IPS-NIHi7 (cell line): ENCODE measurements around the gene ZNF580.

ENCODE experiments used
- DNase-seq: peaks from one replicate; pipeline ENCODE4 v3.0.0; 2012; ENCODE audit warnings: mixed read lengths; ENCODE audit errors: extremely low spot score

ZNF580 gene, protein sequence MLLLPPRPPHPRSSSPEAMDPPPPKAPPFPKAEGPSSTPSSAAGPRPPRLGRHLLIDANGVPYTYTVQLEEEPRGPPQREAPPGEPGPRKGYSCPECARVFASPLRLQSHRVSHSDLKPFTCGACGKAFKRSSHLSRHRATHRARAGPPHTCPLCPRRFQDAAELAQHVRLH

DNA sequence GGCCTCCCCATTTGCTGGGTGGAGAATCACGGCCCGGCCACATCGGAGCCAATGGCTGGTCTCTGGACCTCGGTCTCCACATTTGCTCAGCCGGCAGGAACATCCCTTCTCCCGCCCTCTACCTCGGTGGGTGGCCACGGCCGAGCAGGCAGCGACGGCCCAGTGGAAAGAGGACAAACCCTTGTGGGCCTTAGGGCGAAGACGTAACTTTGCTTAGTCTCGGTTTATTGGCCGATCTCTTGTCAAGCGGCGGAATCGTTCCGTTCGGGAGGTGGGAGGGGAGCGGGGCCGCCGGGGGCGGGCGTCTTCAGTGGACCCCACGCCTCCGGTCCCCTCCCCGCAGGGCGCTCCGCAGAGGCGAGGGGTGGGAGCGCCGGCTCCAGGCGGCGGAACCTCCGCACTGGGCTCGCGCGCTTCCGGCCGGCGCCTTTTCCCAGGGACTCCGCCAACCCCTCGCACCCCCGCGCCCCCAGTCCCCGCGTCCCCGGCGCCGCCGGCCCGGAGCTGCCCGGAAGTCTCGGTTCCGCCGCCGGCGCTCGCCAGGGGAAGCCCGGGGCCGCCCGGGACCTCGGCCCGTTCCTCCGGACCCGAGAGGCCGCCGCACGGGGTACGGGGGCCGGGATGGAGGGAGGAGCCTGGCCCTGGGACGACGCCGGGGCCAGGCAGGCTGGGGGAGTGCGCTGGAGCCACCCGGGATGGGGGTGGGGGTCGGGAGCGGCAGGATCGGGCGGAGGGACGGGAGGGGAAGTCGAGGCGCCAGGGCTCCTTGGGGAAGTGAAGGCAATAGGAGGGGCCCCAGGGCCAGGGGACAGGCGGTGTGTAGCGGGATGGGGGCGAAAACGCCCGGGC, at the start of gene ZNF580:
ZNF580 (plus strand) TSS at position 426 of the 849 bp plus-strand sequence. CDS start 1,507 bp downstream, outside the sequence.
- peak; percentile 71 for DNase-seq

DNA sequence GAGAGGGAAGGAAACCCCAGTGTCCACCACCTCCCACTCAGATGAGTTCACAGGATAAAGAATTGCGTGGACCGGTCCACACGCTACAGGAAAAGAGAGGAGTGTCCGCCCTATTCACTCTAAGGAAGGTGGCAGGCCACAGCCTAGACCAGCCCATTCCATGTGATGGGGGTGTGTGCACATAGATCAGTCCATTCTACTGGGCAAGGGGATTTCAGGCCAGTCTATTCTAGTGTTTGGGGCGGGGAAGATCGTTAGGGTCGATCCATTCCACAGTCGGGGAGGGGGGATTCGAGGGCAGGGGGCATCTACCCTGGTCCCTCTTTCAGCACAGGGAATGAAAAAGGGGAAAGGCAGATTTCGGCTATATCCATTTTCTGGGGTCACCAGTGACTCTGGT, 49.2 kb upstream of the ZNF580 start:
- DNase-seq, result peak; percentile 20

DNA sequence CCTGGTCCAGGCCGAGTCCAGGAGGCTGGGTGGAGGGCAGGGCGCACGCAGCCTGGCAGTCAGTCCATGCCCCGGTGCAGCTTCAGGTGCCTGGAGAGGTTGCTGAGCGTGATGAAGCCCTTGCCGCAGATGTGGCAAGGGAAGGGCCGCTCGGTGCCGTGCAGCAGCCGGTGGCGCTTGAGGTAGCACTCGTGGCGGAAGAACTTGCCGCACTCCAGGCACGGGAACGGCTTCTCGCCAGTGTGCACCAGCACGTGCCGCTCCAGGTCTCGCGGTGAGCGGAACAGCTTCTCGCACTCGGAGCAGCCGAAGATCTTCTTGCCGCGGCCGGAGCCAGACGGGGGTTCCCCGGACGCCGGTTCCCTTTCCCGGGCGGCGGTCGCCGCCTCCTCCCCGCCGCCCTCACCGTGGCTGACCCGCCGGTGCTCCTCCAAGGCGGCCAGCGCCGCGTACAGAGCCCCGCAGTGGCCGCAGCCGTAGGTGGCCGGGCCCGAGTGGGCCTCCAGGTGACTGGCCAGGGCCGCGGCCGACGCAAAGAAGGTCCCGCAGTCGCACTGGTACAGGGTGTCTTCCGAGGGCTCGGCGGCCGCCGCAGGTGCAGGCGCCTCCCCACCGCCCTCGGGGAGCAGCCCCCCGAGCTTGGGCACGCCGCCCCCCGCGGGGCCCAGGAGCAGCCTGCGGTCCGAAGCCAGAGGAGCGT, 48.3 kb upstream of the ZNF580 start:
- no peak for DNase-seq

DNA sequence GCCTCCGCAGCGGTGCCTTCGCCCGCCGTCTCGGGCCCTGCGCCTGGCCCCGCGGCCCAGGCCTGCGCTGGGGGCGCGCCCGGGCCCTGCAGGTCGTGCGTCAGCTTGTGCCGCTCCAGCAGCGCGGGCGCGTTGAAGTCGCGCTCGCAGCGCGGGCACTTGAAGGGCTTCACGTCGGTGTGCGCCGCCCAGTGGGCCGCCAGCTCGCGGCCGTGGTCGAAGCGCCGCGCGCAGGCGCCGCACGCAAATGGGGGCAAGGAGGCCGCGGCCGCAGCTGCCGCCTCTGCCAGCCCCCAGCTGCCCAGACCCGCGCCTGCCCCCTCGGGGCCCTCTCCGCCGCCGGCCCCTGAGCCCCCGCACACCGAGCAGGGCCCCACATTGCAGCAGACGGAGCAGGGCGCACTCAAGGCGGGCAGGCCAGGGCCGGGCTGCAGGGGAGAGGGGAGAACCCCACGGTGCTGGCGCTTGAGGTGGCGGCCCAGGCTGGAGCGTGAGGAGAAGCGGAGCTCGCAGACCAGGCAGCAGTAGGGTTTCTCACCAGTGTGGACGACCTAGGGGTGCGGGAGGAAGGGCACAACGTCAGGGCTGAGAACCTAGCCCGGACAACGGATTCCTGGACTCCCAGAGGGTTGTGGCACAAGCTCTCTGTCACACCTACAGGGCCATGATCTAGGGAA, 47.6 kb upstream of the ZNF580 start:
- no peak for DNase-seq

DNA sequence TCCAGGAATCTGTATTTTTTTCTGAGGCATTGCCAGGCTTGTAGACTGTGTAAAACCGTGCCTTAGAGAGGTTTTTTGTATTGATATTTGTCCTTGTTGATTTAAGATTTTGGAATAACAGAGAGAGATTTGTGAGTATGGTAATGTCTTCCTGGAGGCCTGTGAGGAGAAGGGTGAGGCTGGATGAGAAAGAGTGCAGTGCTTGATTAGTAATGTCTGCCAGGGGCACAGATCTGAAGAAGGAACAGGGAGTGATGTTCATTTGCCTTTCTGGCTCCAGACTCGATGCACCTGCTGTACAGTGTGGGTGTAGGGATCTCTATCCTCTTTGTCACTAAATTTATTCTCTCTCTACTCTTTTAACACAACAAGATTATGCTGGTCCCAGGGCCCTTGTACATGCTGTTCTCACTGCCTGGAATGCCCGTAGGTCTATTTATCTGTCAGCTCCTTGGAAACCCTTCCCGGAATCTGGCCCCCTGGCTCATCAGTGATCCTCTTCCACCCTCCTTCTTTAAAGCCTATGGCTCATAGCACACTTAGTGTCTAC, 45.7 kb upstream of the ZNF580 start:
- DNase-seq, result no peak

DNA sequence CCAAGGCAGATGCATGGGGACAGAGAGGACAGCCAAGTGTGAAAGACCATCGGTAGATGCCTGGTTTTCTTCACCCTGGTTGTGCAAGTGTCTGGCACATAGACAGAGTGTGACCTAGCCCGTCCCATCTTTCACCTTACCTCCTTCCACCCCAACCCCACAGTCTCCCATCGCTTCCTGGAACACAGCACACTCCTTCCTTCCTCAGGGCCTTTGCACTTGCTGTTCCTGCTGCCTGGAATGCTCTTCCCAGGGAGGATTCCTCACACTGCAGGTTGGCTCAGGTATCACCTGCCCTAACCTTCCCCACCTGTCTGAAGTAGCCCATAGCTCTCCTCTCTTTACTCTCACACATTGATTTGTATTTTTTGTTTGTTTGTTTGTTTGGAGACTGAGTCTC, 44.5 kb upstream of the ZNF580 start:
- no peak for DNase-seq

DNA sequence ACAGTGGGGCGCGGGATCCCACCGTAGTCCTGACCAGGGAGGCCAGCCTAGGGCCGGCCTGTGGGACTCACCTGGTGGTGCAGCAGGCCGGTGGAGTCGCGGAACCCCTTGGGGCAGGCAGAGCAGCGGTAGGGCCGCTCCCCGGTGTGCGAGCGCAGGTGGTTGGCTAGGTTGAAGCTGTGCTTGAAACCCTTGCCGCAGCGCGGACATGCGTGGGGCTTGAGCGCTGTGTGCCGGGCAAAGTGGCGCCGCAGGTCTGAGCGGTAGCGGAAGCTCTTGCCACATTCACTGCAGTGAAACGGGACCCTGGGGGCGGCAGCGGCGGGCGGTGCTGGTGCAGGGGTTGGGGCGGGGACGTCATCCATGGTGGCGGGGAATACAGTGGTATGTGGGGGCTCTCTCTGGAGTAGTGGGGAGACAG, 43.3 kb upstream of the ZNF580 start:
- no peak for DNase-seq

DNA sequence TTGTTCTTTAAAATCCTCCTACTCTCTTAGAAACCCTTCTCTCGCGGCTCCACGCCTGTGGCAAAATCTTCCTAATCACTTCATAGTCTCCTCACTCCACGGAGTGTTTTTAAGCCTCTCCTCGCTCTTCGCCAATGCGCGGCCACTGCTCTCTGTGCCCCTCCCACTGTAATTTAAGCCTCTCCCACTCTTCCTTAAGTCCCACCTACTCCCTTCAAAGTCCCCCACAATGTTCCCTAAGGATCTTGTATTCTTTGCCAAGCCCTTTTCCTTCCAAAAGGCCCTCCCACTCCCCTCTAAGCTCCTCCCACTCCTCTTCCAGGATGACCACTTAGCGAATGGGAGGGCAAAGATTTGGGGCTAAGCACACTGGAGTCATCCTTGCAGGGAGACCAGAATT, 42.8 kb upstream of the ZNF580 start:
- DNase-seq, result peak; percentile 16

DNA sequence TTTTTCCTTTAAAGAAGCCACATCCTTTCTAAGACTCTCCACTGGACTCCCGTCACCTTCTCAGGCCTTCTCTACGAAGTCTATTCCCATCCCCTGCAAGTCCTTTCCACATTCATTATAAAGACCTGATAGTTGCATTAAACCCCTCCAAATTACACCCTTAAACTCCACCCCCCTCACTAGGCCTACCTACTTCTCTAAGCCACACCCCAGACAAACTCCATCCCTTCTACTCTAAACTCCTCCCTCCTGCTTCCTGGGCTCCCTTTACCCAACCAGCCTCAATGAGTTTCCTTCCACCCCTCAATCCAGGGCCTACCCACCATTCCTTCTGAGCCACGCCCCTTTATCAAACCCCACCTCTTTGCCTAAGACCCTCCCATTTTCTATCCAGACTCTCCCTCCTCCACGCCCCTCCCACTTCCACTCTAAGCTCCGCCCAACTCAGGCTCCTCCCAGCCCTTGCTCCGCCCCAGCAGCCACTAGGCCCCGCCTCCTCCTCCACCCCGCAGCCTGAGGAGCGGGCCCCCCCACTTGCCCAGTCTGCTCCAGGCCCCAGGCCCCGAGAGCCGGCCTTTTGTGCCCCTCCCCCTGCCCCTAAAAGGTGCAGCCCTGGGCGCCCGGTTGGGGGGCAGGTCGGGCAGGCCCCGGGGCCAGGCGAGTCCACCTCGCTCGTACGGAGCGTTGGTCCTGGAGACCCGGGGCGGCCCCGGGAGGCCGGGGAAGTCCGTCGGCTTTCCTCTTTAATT, 41.9 kb upstream of the ZNF580 start:
- peak; percentile 81 for DNase-seq

DNA sequence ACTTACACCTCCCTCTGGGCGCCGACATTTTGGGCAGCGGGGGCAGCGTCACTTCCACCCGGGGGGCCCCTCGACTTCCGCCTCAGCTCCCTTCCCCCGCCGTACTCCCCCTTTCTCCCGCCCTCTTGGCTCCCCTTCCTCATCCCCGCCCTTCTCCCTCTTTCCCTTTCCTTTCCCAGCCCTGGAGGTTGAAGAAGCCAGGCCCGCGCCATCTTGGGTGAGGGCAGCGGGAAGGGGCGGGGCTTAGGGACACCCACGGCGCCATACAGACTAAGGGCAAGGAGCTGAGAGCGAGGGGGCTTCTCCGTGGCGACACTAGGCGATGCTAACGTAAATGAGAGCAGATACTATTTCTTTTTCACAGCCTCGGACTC, 41.3 kb upstream of the ZNF580 start, which contains the start of gene FIZ1:
FIZ1 (minus strand) TSS at position 50 of the 374 bp plus-strand sequence. CDS start 1,652 bp downstream, outside the sequence.
- DNase-seq, result peak; percentile 77

DNA sequence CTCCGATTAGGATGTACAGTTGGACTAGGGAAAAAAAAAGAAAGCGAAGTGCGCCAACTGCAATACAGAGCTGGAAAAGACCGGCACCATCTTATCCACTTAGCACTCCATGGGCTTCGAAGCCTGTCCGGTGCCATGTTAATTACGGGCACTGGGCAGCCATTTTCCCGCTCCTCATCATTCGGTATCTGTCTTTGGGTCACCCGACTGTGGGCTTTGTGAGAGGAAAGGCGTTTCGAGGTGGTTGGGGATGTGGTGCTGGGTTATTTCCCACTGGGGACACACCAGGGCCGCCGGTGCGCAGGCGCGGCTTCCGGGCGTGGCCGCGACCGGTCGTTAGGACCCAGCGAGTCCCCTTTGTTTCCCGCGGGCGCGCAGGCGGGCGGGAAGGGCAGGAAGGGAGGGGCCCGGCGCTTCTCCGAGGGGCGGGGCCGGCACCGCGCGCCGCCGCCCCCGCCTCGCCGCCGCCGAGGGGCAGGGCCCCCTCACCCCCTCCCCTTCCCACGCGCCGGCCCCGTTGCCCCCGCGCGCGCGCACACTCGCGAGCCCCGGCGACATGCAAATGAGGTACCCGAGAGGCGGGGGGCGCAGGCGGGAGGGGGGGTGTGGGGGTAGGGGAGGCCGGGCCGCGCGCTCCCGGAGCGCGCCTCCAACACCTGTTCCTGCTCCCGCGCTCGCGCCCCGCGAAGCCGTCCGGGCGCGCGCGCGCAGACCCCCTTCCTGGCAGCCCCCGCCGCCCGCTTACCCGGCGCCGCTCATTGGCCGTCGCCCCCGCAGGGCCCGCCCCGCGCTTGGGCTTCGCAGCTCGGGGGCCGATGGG, 40.8 kb upstream of the ZNF580 start, which contains the start of gene ZNF524:
ZNF524 (plus strand) TSS at position 447 of the 820 bp plus-strand sequence. CDS start 1,825 bp downstream, outside the sequence.
- DNase-seq, result peak; percentile 68

DNA sequence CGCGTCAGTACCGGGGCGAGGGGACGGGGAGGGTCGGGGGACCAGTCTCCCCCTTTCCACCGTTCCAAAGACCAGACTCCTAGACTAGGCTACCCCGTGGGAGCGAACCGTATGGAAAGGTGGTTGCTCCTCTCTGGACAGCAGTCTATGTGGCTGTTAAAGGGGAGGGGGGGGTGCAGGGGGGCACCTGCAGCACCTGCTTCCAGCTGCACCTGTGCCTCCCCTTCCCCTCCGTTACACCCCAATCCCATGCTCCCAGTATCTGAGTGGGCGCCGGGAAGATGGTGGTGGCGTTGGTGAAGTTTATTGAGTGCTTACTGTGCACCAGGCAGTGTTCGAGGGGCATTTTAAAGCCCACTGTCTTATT, 40.2 kb upstream of the ZNF580 start:
- DNase-seq, result no peak

DNA sequence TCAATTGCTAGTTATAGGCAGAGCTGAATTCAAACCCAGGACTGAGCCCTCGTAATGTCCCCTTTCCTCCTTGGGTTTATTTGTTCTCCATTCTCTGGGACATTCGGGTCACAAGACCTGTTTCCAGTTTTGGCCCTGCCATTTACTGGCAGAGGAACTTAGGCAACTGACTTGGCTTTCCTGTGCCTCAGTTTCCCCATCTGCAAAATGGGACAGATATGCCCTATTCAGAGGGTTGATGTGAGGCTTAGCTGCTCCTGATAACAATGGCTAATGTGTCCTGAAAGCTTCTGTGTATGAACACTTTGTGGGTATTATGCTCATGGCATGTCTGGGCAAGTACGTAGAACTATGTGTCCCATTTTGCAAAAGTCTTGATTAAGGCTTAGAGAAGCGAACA, 39.7 kb upstream of the ZNF580 start:
- no peak for DNase-seq

DNA sequence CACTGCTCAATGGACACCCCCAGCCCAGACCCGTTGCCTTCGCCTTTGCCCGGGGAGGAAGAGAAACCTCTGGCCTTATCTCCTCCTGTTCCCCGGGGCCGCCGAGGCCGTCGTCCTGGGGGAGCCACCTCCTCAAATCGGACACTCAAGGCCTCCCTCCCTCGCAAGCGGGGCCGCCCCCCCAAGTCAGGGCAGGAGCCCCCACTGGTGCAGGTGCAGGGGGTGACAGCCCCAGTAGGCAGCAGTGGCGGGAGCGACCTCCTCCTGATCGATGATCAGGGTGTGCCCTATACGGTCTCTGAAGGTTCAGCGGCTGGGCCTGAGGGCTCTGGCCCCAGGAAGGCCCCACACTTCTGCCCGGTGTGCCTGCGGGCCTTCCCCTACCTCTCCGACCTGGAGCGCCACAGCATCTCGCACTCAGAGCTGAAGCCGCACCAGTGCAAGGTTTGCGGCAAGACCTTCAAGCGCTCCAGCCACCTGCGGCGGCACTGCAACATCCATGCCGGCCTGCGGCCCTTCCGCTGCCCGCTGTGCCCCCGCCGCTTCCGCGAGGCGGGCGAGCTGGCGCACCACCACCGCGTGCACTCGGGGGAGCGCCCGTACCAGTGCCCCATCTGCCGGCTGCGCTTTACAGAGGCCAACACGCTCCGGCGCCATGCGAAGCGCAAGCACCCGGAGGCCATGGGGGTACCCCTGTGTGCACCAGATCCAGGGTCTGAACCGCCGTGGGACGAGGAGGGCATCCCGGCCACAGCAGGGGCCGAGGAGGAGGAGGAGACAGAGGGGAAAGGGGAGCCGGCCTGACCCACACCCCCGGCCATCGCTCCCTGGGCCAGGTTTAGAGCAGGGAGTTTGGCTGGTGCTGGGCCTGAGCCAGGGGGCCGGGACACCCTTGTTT, 38.4 kb upstream of the ZNF580 start:
- DNase-seq, result no peak

DNA sequence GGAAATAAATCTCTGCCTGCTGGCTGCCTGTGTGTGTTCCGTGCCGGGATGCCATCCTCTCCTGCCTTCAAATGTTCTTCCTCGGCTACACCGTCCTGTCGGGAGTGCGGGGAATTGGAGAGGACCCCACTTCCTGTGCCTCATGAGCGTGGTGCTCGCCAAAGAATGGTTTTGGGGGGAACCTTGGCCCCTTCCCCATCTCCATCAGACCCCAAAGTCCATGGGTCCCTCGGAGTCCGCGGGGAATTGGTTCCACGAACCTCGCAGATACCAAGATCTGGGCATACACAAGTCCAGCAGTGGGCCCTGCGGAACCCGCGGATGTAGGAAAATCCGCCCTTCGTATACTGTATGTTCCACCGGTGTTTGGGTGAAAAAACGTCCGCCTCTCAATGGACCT, 37.7 kb upstream of the ZNF580 start:
- DNase-seq, result no peak

DNA sequence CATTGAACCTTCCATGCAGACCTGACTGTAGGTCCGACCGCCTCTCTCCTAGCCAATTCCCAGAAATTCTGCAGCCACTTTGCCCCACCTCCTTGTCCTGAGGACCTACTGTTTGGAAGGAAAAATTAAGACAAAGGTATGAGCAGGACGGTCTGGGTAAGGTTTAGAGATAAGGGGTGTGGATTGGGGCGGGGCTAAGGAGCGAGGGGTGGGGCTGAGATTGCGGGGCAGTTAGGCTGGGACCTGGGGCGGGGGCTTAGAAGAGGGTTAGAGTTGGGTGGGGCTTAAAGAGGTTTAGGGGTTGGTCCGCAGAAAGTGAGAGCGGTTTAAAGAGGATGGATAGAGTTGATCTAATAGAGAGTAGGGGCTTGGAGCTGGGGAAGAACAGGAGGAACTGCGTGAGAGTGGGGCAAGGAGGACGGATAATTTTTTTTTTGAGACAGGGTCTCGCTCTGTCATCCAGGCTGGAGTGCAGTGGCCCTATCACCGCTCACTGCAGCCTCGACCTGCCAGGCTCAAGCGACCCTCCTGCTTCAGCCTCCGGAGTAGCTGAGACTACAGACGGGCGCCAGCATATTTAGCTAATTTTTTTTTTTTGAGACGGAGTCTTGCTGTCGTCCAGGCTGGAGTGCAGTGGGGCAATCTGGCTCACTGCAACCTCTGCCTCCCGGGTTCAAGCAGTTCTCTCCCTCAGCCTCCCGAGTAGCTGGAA, 37.1 kb upstream of the ZNF580 start:
- DNase-seq, result peak; percentile 45

DNA sequence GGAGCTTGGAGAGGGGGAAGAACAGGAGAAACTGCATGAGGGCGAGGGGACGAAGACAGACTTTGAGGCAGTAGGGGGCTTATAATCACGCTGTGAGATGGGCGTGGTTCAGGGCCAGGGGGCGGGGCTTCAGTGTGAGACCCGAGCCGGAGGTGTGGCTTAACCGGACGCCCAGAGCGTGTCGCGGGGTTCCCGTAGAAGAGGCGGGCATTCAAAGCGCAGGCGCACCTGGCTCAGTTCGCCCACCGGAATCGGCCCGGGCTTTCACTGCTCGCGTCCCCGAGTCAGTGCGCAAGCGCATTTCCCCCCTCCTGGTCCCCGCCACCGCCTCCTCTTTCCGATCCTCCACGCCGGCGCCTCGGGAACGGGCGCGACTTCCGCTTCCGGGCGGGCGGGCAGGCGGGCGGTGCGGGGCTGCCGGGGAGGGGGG, 35.6 kb upstream of the ZNF580 start:
- peak; percentile 90 for DNase-seq
